HG02623 (cell line): ENCODE data around the gene PLCB3.
A peak's percentile ranks its signal among the peaks of the same experiment; 100 is the strongest.

ENCODE experiments used
- ATAC-seq: cut with Tn5 transposase; IDR thresholded peaks from one replicate; pipeline ENCODE4 v1.9.1; 2021; ENCODE audit warnings: moderate library complexity; ENCODE audit not compliant: unreplicated experiment

Gene PLCB3

DNA sequence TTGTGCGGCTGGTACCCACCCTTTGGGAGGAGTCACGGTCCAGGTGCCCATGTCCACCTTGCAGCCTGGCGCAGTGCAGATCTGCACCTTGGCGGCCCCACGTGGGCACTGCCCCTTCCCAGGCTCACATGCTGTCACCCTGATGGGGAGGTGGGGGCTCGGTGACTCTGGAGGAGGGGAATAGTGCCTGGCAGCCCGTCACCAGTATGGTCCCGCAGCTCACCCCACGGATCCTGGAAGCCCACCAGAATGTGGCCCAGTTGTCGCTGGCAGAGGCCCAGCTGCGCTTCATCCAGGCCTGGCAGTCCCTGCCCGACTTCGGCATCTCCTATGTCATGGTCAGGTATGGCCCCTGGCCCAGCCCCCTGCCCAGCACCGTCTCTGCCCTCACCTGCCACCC is 30.5 kb upstream of the PLCB3 start:
- ATAC-seq: no peak

DNA sequence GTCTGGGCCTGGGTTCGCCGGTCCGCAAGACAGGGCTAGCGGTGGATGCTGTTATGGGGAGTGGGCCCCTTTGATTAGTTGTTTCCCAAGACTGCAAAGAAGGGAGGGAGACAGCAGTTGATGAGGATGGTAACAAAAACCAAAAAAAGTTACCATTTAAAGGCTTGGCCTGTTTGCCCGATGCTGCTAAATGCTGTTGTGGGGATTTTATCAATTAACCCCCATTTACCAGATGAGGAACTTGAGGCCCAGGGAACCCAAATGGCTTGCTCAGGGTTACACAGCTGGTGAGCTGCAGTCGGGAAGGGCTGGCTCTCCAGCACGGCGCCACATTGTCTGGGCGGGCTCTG is 28.7 kb upstream of the PLCB3 start:
- no peak for ATAC-seq

DNA sequence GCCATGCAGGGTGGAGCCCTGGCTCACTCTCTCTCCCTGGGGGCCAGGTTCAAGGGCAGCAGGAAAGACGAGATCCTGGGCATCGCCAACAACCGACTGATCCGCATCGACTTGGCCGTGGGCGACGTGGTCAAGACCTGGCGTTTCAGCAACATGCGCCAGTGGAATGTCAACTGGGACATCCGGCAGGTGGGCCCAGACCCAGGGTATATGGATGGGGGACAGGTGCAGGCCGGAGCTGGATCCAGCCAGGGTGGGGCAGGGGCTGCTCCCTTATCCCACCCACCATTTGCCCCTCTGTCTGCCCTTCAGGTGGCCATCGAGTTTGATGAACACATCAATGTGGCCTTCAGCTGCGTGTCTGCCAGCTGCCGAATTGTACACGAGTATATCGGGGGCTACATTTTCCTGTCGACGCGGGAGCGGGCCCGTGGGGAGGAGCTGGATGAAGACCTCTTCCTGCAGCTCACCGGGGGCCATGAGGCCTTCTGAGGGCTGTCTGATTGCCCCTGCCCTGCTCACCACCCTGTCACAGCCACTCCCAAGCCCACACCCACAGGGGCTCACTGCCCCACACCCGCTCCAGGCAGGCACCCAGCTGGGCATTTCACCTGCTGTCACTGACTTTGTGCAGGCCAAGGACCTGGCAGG is 28.2 kb upstream of the PLCB3 start:
- ATAC-seq: no peak

DNA sequence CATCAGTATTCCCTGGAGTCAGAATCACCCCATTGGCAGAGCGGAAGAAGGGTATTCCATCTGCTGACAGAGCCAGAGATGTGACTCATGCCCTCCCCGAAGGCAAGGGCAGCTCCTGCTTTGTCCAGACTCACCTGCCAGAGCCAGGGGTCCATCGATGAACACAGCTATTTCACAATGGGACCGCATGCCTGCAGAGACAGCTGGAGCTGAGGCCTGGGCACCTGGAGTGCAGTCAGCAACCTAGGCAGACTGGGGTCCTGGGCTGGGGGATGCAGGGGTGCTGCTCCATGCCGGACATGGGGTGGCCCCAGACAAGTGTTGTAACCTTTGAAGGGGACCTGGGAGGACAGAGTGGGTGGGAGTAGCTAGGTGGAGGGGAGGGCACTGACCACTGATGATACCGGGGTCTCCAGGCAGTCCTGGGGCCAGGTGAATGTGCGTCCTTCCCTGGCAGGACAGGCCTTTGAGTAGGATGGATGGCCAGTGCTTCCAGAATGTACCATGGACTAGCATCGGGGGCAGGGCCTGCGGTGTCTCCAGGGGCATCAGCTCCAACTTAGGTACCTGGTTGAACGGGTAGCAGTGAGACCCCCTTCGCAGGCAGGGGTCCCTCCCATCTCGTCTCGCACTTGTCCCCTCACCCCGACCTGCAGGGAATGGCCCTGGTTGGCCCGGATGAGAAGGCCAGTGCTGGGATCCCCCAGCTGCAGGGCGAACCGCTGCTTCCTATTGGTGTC is 27.0 kb upstream of the PLCB3 start:
- ATAC-seq: no peak

DNA sequence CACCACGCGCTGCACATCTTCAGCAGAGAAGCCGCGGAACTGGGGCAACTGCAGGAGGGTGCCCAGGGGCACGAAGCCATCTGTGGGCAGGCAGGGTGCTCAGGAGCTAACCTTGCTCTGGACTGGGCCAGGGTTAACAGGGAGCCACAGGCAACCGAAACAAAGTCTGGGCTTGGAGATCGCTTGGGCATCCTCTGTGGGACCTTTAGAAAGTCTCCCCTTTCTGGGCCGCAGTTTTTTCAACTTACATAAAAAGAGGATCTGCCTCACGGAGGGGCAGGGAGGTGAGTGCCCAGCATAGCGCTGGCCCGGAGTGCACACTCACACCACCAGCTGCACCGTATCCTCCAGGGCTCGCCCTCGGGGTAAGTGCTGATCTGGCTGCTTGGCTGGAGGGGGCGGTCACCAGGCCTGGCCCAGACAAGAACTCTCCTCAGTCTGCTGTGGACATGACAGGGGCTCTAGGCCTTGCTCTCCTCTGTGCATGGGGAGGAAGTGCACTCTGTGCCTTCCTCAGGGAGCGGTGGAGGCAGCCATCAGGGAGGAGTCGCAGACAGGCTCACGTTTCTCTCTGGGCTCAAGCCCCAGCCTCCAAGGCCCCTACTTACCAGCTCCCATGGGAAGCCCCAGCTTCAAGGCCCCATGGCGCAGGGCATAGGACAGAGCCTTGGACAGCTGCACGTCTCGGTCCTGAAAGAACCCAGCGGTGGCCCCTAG is 26.3 kb upstream of the PLCB3 start:
- no peak for ATAC-seq

DNA sequence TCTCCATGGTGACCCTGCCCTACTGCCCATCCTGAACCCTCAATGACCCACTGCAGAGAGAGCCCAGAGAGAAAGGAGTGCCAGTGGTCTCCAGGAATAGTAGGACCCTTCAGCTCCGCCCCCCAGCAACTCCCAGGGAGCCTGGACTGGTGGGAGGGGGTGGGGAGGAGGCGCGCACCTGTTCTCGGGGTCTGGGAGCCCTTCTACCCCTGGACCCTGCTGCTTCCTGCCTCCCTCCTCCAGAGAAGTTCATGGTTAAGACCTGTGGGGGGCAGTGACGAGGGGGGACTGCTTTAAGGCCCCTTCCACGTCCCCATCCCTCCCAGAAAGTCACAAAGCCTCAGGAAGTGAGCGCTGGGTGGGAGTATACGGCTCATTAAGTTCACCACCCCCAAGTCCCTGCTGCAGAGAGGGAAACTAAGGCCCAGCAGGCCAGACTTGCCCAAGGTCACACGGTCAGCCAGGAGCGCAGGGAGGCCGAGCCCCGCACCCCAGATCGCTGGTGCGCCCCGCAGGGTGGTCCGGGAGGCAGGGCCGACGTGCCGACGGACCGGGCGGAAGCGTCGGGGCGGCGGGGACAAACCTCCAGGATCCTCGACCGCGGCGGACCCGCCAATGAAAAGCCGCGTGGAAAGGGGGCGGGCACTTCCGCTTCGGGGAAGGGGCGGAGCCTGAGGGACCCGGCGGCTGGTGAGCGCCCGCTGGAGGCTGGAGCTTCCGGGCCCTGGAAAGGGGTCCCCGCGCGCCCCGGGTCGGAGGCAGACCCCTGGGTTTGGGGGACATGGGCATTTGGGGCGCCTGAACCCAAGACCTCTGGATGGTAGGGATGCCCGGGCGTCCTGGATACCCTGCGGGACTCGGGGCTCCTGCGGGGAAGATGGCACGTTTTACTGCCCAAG is 25.5 kb upstream of the PLCB3 start, which contains the start of the genes NUDT22 and TRPT1:
Gene NUDT22, plus strand, starts transcription at position 667 of the 899 bp plus-strand sequence. CDS start 379 bp downstream, outside the sequence.
Gene TRPT1, minus strand, starts transcription at position 579 of the 899 bp plus-strand sequence. Its CDS starts 326 bp downstream, at position 253.
- peak; percentile 39 for ATAC-seq

DNA sequence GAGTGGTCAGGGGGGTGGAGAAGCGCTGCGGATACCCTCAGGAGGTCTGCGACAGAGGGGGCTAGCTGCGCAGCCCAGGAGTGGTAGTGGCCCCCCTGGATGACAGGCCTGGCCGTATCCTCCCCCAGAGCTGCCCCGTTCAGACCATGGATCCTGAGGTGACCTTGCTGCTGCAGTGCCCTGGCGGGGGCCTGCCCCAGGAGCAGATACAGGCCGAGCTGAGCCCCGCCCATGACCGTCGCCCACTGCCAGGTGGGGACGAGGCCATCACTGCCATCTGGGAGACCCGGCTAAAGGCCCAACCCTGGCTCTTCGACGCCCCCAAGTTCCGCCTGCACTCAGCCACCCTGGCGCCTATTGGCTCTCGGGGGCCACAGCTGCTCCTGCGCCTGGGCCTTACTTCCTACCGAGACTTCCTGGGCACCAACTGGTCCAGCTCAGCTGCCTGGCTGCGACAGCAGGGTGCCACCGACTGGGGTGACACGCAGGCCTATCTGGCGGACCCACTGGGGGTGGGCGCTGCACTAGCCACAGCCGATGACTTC is 24.8 kb upstream of the PLCB3 start:
- no peak for ATAC-seq

DNA sequence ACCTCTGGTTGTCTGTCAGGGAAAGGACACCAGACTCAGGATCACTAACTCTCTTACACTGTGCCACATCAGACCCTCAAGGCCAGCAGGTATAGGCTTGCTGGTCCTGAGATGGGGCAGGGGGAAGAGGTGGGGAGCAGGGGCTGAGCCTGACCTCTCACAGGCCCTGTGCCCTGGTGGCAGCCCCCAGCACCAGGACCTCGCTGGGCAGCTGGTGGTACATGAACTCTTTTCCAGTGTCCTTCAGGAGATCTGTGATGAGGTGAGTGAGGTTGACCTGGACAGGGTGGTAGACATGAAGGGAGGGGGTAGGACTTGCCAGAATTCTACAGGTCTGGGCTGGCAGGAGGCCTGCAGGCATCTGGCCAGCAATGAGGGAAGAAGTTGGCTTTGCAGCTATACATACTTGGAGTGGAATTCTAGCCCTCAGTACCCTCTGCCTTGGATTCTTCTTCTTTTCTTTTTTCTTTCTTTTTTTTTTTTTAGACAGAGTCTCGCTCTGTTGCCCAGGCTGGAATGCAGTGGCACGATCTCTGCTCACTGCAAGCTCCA is 23.8 kb upstream of the PLCB3 start:
- no peak for ATAC-seq

DNA sequence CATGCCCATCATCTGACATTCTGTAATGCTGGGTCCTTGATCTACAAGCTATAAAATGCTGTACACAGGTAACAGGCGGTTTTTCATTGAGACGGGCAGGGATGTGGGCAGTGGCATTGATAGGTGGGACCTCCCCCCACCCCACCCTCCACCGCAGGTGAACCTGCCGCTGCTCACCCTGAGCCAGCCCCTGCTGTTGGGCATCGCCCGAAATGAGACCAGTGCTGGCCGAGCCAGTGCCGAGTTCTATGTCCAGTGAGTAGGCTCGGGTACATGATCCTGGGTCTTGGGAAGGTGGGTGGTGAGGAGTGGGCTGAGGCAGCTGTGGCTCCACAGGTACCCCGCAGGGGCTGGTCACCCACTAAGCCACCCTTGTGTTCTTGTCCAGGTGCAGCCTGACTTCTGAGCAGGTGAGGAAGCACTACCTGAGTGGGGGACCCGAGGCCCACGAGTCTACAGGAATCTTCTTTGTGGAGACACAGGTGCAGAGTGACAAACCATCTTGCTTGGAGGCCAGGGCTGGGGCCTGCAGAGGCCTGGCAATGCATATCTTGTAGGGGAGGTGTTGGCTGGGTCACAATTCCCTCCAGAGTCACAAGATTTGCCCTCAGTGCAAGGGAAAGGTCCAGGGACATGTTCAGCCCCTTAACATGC is 22.1 kb upstream of the PLCB3 start:
- ATAC-seq: no peak

DNA sequence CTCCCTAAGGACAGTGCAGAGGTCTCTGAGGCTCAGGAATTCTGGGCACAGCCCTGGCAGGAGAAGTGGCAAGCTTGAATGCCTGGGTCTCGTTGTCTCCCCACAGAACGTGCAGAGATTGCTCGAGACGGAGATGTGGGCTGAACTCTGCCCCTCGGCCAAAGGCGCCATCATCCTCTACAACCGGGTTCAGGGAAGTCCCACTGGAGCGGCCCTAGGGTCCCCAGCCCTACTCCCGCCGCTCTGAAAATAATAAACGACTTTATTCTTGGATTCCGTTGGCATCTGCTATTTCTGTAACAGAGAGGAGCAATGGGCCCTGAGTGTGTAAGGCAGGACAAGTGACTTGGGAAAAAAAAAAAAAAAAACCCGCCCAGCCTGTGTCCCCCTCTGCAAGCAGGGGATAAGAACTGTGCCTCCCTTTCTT is 21.6 kb upstream of the PLCB3 start:
- ATAC-seq: no peak

DNA sequence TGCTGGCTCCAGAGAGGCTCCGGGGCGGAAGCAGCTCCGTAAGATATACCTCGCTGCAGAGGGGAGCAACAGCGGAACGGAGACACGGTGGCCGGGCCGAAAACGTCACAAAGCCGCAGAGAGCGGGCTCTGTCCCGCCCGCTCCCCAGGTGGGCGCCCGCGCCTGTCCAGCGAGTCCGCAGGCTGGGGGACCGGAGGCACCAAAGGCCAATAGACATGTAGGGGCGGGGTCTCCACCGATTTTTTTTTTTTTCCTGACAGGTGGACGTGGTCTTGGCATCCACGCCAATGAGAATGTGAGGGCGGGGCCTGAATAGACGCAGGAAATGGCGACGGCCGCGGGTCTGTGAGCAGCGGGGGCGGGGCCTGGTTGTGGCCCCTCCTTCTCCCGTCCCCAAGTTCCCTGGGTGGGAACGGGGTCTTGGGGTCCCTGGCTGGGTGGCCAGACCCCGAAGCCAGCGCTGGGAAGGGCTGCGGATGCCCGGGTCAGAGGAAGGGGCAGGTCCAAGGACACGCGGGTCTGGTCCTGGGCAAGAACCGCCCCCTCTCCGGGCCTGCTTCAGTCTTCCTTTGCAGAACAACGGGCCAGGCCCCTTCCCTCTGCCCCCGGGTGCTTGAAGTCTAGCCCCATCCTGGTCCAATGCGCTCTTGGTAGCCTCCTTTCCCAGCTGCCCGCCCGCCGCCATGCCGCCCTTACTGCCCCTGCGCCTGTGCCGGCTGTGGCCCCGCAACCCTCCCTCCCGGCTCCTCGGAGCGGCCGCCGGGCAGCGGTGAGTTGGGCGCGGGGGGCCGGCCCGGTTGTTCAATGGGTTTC is 21.0 kb upstream of the PLCB3 start, which contains the start of gene DNAJC4:
Gene DNAJC4, plus strand, starts transcription at position 378 of the 814 bp plus-strand sequence. Its CDS starts 307 bp downstream, at position 685.
- no peak for ATAC-seq

DNA sequence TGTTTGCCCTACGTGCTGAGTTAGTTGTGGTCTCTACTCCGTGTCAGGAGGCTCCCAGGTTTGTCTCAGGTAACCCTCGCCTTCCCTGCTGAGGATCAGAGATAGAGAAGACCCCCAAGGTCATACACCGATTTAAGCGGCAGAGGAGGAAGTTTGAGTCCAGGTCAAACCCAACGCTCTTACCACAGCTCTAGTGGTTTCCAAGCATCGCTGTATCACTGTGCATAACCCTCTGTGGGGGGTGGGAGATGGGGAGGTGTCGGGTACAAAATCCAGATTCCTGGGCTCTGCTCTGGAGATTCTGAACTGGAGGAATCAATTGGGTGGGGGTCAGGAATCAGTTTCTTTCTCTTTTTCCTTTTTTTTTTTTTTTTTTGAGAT is 20.4 kb upstream of the PLCB3 start:
- ATAC-seq: no peak

DNA sequence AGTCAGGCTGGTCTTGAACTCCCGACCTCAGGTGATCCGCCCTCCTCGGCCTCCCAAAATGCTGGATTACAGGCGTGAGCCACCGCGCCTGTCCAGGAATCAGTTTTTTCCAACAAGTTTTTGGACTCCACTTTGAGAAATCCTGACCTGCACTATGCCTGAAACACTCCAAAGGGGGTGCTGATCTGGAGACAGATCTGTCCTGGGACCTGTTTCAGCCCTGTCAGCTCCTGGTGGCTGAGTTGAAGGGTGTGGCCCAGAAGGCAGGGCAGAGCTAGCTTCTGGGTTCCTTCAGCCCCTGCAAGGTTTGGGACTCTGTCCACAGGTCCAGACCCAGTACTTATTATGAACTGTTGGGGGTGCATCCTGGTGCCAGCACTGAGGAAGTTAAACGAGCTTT is 19.8 kb upstream of the PLCB3 start:
- no peak for ATAC-seq

DNA sequence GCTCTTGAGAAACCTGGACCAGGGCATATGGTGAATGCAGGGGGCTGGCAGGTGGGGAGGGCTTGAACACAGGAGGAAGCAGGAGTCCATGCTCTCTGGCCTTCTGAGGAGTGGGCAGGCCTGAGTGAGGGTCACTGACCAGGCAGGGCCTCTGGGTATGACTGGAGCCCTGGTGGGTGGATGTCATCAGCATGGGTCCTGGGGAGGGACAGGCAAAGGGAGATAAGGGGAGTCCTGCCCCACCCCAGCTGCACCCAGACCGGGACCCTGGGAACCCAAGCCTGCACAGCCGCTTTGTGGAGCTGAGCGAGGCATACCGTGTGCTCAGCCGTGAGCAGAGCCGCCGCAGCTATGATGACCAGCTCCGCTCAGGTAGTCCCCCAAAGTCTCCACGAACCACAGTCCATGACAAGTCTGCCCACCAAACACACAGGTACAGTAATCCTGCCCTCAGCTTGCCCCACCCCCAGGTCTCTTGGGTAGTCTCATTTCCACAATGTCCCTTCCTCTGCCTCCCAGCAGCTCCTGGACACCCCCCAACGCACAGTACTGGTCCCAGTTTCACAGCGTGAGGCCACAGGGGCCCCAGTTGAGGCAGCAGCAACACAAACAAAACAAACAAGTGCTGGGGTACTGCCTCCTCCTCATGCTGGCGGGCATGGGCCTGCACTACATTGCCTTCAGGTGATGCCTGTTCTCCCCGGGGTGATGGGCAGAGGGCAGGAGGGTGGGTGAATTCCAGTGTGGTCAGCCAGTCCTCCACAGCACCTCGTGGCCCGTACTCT is 19.0 kb upstream of the PLCB3 start:
- ATAC-seq: no peak

DNA sequence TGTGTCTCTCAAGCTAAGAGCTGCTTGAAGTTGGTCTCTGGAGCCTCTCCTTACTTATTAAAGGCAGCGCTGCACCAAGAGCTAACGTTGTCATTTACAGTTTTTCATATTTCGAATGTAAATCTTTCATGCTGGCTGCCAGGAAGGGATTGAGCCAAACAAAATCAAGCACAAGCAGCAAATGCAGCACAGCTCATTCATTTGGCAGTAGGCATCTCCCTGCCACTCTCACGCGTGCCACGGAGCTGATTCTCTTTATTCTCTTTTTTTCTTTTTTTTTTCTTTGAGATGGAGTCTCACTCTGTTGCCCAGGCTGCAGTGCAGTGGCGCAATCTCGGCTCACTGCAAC is 18.4 kb upstream of the PLCB3 start:
- ATAC-seq: no peak

DNA sequence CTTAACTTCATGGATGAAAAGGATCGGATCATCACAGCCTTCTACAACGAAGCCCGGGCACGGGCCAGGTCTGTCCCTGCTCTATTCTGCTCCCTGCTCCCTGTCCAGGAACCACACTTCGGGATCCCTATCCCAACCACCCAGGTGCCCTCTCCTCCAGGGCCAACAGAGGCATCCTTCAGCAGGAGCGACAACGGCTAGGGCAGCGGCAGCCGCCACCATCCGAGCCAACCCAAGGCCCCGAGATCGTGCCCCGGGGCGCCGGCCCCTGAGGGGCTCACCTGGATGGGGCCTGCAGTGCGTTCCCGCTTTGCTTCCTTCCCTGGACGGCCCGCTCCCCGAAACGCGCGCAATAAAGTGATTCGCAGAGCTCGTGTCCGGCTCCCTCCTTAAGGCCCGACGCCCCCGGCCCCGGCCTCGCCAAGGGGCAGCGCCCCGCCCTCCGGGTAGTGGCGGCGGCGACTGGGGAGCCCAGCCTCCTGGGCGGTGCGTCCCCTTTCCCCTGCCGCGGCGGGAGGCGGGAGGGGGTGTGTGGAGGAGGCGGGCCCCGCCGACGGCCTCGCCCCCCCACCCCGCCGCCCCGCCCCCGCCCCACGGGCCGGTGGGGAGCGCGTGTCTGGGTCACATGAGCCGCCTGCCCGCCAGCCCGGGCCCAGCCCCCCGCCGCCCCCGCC is 17.3 kb upstream of the PLCB3 start, which contains the start of gene VEGFB:
Gene VEGFB, plus strand, starts transcription at position 672 of the 674 bp plus-strand sequence. CDS start 250 bp downstream, outside the sequence.
- peak; percentile 34 for ATAC-seq

DNA sequence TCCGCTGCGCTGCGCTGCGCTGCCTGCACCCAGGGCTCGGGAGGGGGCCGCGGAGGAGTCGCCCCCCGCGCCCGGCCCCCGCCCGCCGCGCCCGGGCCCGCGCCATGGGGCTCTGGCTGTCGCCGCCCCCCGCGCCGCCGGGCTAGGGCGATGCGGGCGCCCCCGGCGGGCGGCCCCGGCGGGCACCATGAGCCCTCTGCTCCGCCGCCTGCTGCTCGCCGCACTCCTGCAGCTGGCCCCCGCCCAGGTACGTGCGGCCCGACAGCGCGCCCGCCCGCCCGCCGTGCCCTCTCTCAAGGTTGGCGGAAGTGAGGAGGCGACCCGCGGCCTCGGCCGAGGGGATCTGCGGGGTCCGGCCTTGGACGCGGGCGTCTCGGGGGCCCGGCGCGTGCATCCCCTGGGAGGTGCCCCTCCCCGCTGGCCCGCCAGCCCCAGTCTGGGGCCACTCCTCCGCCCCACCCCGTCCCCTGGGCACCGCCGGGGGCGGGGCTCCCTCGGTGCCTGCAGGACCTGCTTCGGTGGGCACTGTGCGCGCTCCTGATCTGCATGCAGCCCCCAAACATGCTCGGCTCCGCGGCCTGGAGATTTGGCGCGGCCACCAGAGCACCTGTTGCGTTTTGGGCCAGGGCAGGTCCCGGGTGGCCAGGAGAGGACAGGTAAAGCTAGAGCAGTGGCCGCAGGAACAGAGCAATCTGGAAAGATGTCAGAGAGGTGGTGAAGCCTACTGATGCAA is 16.5 kb upstream of the PLCB3 start:
- ATAC-seq: peak; percentile 19
